ENCODE data around the gene CAV2.

Gene CAV2

GRCh38 chr7:116538138-116538537 is 38.6 kb downstream of the CAV2 start:
- TF ChIP-seq EP300 (IDR thresholded peaks at IDR 0.05; ENCODE audit: borderline replicate concordance) (no peak), RAD21 (IDR thresholded peaks at IDR 0.05; ENCODE audit: low read depth) (no peak), USF1 (IDR thresholded peaks at IDR 0.05) (no peak), TEAD4 (IDR thresholded peaks at IDR 0.05) (no peak), NFIC (IDR thresholded peaks at IDR 0.05) (no peak), REST (IDR thresholded peaks at IDR 0.05; ENCODE audit: low read depth) (no peak), FOXM1 (IDR thresholded peaks at IDR 0.05; ENCODE audit: borderline replicate concordance, low read depth) (no peak), TCF12 (IDR thresholded peaks at IDR 0.05; ENCODE audit: low read depth) (no peak), CREB1 (IDR thresholded peaks at IDR 0.05; ENCODE audit: low read depth) (no peak)

DNA sequence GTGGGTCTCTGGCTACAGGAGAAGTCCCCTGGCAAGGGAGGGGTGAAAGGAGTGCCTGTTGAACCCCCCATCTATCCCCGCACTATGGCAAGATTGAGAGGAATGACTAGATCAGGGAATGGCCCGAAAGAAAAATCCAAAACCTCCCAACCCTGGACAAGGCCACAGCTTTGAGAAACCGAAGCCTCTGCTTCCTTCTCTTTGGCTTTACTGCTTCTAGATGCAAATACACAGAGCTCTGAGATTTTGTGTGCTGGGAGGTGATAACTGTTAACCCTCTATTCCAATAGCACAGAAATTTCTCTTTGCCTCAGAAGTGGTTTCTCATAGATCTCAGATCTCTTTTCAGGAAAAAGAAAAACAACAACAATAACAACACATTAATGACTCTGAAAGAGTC is 40.3 kb downstream of the CAV2 start:
- TF ChIP-seq USF1 (IDR thresholded peaks at IDR 0.05), result no peak

- TF ChIP-seq NFIC (IDR thresholded peaks at IDR 0.05) (no peak), FOXM1 (IDR thresholded peaks at IDR 0.05; ENCODE audit: borderline replicate concordance, low read depth) (no peak), EP300 (IDR thresholded peaks at IDR 0.05; ENCODE audit: borderline replicate concordance) (no peak), EGR1 (IDR thresholded peaks at IDR 0.05) (no peak), RAD21 (IDR thresholded peaks at IDR 0.05; ENCODE audit: low read depth) (no peak), REST (IDR thresholded peaks at IDR 0.05; ENCODE audit: low read depth) (no peak), CEBPB (IDR thresholded peaks at IDR 0.05) (no peak), MAX (IDR thresholded peaks at IDR 0.05) (no peak), TCF12 (IDR thresholded peaks at IDR 0.05; ENCODE audit: low read depth) (no peak), USF1 (IDR thresholded peaks at IDR 0.05) (no peak), CREB1 (IDR thresholded peaks at IDR 0.05; ENCODE audit: low read depth) (no peak), YY1 (IDR thresholded peaks at IDR 0.05; ENCODE audit: low read depth) (no peak), ZBTB7A (IDR thresholded peaks at IDR 0.05; ENCODE audit: low read depth) (no peak), TEAD4 (IDR thresholded peaks at IDR 0.05) (no peak), TAF1 (IDR thresholded peaks at IDR 0.05; ENCODE audit: low read depth) (no peak)
Observed at GRCh38 chr7:116540743-116541142, 41.2 kb downstream of the CAV2 start.

- TF ChIP-seq TAF1 (IDR thresholded peaks at IDR 0.05; ENCODE audit: low read depth) (no peak), TEAD4 (IDR thresholded peaks at IDR 0.05) (no peak), EP300 (IDR thresholded peaks at IDR 0.05; ENCODE audit: borderline replicate concordance) (no peak), EGR1 (IDR thresholded peaks at IDR 0.05) (no peak), REST (IDR thresholded peaks at IDR 0.05; ENCODE audit: low read depth) (no peak), CEBPB (IDR thresholded peaks at IDR 0.05) (no peak), ZBTB7A (IDR thresholded peaks at IDR 0.05; ENCODE audit: low read depth) (no peak), USF1 (IDR thresholded peaks at IDR 0.05) (no peak), CREB1 (IDR thresholded peaks at IDR 0.05; ENCODE audit: low read depth) (no peak), NFIC (IDR thresholded peaks at IDR 0.05) (no peak)
Observed at GRCh38 chr7:116541951-116542350, 42.4 kb downstream of the CAV2 start.

Measured in Ishikawa (cell line).